Trophoblast cell (in vitro differentiated cells and primary cell): Measurements from ENCODE around the gene DNM3.

ENCODE experiments used
- DNase-seq, 2 donors: peaks; one replicate each; pipeline ENCODE4 v3.0.0-alpha.2; 2016
- H2AFZ ChIP-seq: 2 replicates; pipeline ENCODE4 v1.6.1; 2013; ENCODE audit warnings: low read length, moderate library complexity, mild to moderate bottlenecking; ENCODE audit not compliant: insufficient read depth, poor library complexity
- H2AK5ac ChIP-seq: 2 replicates; pipeline ENCODE4 v1.6.1; 2013; ENCODE audit warnings: mild to moderate bottlenecking, low read length
- H2BK120ac ChIP-seq: 2 replicates; pipeline ENCODE4 v1.6.1; 2013; ENCODE audit warnings: low read length, mild to moderate bottlenecking, moderate library complexity; ENCODE audit not compliant: insufficient read depth, poor library complexity
- H2BK12ac ChIP-seq: 2 replicates; pipeline ENCODE4 v1.6.1; 2013; ENCODE audit warnings: mild to moderate bottlenecking, low read length, moderate library complexity
- H2BK5ac ChIP-seq: 2 replicates; pipeline ENCODE4 v1.6.1; 2013; ENCODE audit warnings: low read length, low read depth, moderate library complexity, mild to moderate bottlenecking; ENCODE audit not compliant: poor library complexity
- H3K14ac ChIP-seq: 2 replicates; pipeline ENCODE4 v1.6.1; 2013; ENCODE audit warnings: mild to moderate bottlenecking, low read length
- H3K18ac ChIP-seq: 2 replicates; pipeline ENCODE4 v1.6.1; 2013; ENCODE audit warnings: mild to moderate bottlenecking, low read length
- H3K23ac ChIP-seq: 2 replicates; pipeline ENCODE4 v1.6.1; 2013; ENCODE audit warnings: low read length
- H3K27ac ChIP-seq: 2 replicates; pipeline ENCODE4 v1.5.1; 2013; ENCODE audit warnings: low read depth, mild to moderate bottlenecking, inconsistent platforms, low read length, moderate library complexity
- H3K27me3 ChIP-seq: 2 replicates; pipeline ENCODE4 v1.6.1; 2013; ENCODE audit warnings: inconsistent platforms, mild to moderate bottlenecking, low read length, moderate library complexity; ENCODE audit not compliant: insufficient read depth
- H3K36me3 ChIP-seq, 2 experiments: 1 replicate in 1 of 2; 2 replicates in 1 of 2; pipeline ENCODE4 v1.6.1; 2013; ENCODE audit warnings: low read length in 2 of 2, mild to moderate bottlenecking in 2 of 2, moderate library complexity in 1 of 2; ENCODE audit not compliant: insufficient read depth in 2 of 2, control insufficient read depth in 1 of 2
- H3K4ac ChIP-seq: 2 replicates; pipeline ENCODE4 v1.6.1; 2013; ENCODE audit warnings: low read depth, mild to moderate bottlenecking, low read length, moderate library complexity
- H3K4me1 ChIP-seq, 2 experiments: 1 replicate in 1 of 2; 2 replicates in 1 of 2; pipeline ENCODE4 v1.6.1; 2013; ENCODE audit warnings: low read length in 2 of 2, mild to moderate bottlenecking in 2 of 2, moderate library complexity in 1 of 2; ENCODE audit not compliant: insufficient read depth in 2 of 2, control insufficient read depth in 1 of 2
- H3K4me2 ChIP-seq: 2 replicates; pipeline ENCODE4 v1.6.1; 2013; ENCODE audit warnings: inconsistent platforms, mild to moderate bottlenecking, low read length, moderate library complexity
- H3K4me3 ChIP-seq: 2 replicates; pipeline ENCODE4 v1.5.1; 2013; ENCODE audit warnings: mild to moderate bottlenecking, low read depth, low read length, inconsistent platforms
- H3K79me1 ChIP-seq: one replicate; pipeline ENCODE4 v1.6.1; 2013; ENCODE audit warnings: low read length
- H3K79me2 ChIP-seq: 2 replicates; pipeline ENCODE4 v1.6.1; 2013; ENCODE audit warnings: low read length, mild to moderate bottlenecking; ENCODE audit not compliant: control insufficient read depth, insufficient read depth, poor library complexity
- H3K9ac ChIP-seq: 2 replicates; pipeline ENCODE4 v1.6.1; 2013; ENCODE audit warnings: mild to moderate bottlenecking, low read length
- H3K9me3 ChIP-seq: 2 replicates; pipeline ENCODE4 v1.6.1; 2013; ENCODE audit warnings: low read depth, mild to moderate bottlenecking, control low read depth, inconsistent platforms, low read length; ENCODE audit not compliant: insufficient read depth
- H4K12ac ChIP-seq: 2 replicates; pipeline ENCODE4 v1.6.1; 2013; ENCODE audit warnings: low read depth, mild to moderate bottlenecking, low read length, moderate library complexity
- H4K8ac ChIP-seq: 2 replicates; pipeline ENCODE4 v1.6.1; 2013; ENCODE audit warnings: low read depth, mild to moderate bottlenecking, low read length, moderate library complexity
- H4K91ac ChIP-seq: one replicate; pipeline ENCODE4 v1.6.1; 2013; ENCODE audit warnings: low read depth, mild to moderate bottlenecking, low read length, moderate library complexity
- WGBS: extraction: QIAGEN DNeasy Blood & Tissue Kit; methylation state at CpG from one replicate; pipeline ENCODE4 v1.1.7; 2013; ENCODE audit warnings: missing lambda C conversion rate; ENCODE audit not compliant: insufficient read length, insufficient coverage; ENCODE audit errors: extremely low coverage; 5-methylcytosine and 5-hydroxymethylcytosine counted together

Gene DNM3

DNA sequence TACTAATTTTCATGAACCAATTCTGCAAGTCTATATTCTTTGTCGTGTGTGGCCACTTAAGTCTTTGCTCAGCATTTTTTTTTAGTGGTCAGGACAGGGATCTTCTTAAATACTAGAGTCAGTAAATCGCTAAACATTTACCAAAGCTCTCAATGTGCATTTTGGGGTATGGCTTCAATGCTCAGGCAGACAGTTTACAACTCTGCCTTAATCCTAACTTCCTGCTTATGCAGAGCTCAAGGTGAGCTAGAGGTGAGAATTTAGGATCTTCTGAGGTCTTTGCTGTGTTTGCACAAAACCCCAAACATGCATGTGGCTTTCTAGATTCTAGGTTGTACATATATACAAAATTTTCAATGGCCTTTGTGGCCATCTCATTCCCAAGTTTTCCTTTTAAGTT, 153.0 kb downstream of the DNM3 start:
- Histone ChIP-seq H3K4me2 (no peak overlapping the region), H2AK5ac (no peak overlapping the region), H3K18ac (no peak overlapping the region), H4K91ac (no peak overlapping the region), H3K79me2 (no peaks in the 10 kb centered on the region), H2AFZ (no peak overlapping the region), H3K9ac (no peak overlapping the region), H4K8ac (no peak overlapping the region), H3K4ac (no peak overlapping the region), H3K27me3 (no peaks in the 10 kb centered on the region), H3K79me1 (no peaks in the 10 kb centered on the region), H3K4me1 (peaks cover 0 to 2% of the 10 kb centered on the region in 2 experiments), H3K36me3 (no peaks in the 10 kb centered on the region), H3K14ac (no peak overlapping the region), H2BK120ac (no peak overlapping the region), H2BK12ac (no peak overlapping the region), H2BK5ac (no peak overlapping the region), H3K4me3 (no peak overlapping the region), H3K27ac (no peak overlapping the region), H3K23ac (no peak overlapping the region), H3K9me3 (no peaks in the 10 kb centered on the region), H4K12ac (no peak overlapping the region)
- no peak for DNase-seq
- WGBS = no CpG with 5 or more reads among the region's 2 CpGs

DNA sequence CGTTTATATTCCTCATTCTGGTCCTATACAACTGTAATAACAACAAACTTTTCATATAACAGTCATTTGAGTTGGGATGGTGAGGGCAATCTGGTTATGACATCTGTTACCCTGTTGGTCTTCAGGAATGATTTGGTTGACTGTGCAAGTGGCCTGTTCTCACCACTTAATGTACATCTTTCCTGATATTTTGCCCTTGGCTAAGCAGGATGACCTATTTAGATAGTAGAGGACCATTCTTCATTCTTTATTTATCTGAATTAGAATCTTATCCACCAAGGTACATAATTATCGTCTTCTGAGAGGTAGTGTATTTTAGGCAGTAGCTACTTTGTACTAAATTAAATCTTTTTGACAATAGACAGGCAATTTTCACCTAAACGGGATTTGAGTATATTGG, 154.3 kb downstream of the DNM3 start:
- Histone ChIP-seq H3K27ac (no peak overlapping the region), H2BK12ac (no peak overlapping the region)
- WGBS = no CpG with 5 or more reads among the region's 3 CpGs

DNA sequence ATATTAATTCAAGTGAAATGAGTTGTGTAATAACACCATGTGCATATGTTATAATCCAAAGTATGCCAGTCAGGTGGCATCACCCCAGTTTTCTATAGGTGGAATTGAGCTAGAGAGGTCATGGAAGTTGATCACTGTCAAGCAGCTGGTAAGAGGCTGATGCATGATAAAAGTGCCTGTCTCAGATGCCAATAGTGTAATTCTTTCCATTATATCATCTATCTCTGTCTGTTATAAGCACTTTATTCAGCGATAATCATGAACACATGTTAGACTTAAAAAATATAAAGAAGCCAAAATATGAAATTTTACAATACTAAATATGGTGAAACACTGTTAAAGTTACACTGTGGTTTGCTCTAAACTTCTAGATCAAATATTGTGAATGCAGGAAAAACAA, 156.6 kb downstream of the DNM3 start:
- Histone ChIP-seq H3K27ac (no peak overlapping the region), H3K9ac (no peak overlapping the region), H3K79me2 (no peaks in the 10 kb centered on the region), H3K36me3 (no peaks in the 10 kb centered on the region), H3K4me1 (peaks cover 2 to 8% of the 10 kb centered on the region in 2 experiments), H3K18ac (no peak overlapping the region), H2BK5ac (no peak overlapping the region), H3K9me3 (no peaks in the 10 kb centered on the region), H3K14ac (no peak overlapping the region), H4K12ac (no peak overlapping the region), H3K4me2 (no peak overlapping the region), H4K8ac (no peak overlapping the region), H2BK12ac (no peak overlapping the region), H3K23ac (no peak overlapping the region), H4K91ac (no peak overlapping the region), H3K79me1 (no peaks in the 10 kb centered on the region), H2AK5ac (no peak overlapping the region), H3K27me3 (no peaks in the 10 kb centered on the region), H3K4ac (no peak overlapping the region), H2BK120ac (no peak overlapping the region), H2AFZ (no peak overlapping the region), H3K4me3 (no peak overlapping the region)
- DNase-seq = no peak
- no CpG with 5 or more reads among the region's 1 CpG for WGBS

More for the DNA sequence above, 154.3 kb downstream of the DNM3 start:
- Histone ChIP-seq H3K23ac (no peak overlapping the region), H4K12ac (no peak overlapping the region), H3K4me3 (no peak overlapping the region), H3K9ac (no peak overlapping the region), H4K8ac (no peak overlapping the region), H3K4me2 (no peak overlapping the region), H3K27me3 (no peaks in the 10 kb centered on the region), H3K9me3 (no peaks in the 10 kb centered on the region), H2AK5ac (no peak overlapping the region), H2BK5ac (no peak overlapping the region), H2BK120ac (no peak overlapping the region), H2AFZ (no peak overlapping the region), H3K79me2 (no peaks in the 10 kb centered on the region), H3K14ac (no peak overlapping the region), H4K91ac (no peak overlapping the region), H3K79me1 (no peaks in the 10 kb centered on the region), H3K4me1 (peaks cover 2 to 8% of the 10 kb centered on the region in 2 experiments), H3K36me3 (no peaks in the 10 kb centered on the region), H3K18ac (no peak overlapping the region), H3K4ac (no peak overlapping the region)
- DNase-seq = no peak

DNA sequence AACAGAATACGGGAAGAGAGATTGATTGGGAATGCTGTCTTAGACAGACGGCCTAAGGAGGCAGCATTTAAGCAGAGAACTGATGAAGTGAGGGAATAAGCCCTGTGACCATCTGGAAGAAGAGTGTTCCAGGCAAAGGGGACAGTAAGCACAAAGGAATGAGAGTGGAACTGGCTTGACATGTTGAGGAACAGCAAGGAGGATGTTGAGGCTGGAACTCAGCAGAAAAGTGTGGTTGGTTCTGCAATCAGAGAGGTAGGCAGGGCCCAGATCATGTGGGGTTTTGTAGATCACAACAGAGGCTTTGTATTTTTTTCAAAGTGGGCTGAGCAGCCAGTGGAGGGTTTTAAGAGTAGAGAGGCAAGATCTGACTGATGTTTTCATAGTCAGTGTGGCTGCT, 157.4 kb downstream of the DNM3 start:
- H3K9ac ChIP-seq = no peak overlapping the region
- no peak overlapping the region for H4K91ac ChIP-seq
- H2BK12ac ChIP-seq = no peak overlapping the region
- H3K4ac ChIP-seq = no peak overlapping the region
- H4K12ac ChIP-seq = no peak overlapping the region
- no peaks in the 10 kb centered on the region for H3K79me1 ChIP-seq
- no peak overlapping the region for H3K4me2 ChIP-seq
- H2BK5ac ChIP-seq = no peak overlapping the region
- H3K4me3 ChIP-seq = no peak overlapping the region
- peak; percentile 23 to 62 for DNase-seq
- no peak overlapping the region for H3K27ac ChIP-seq
- H2AFZ ChIP-seq = no peak overlapping the region
- H3K4me1 ChIP-seq = peaks cover 2 to 8% of the 10 kb centered on the region in 2 experiments
- H3K27me3 ChIP-seq = no peaks in the 10 kb centered on the region
- H2AK5ac ChIP-seq = no peak overlapping the region
- no peak overlapping the region for H3K18ac ChIP-seq
- no peak overlapping the region for H3K14ac ChIP-seq
- no peak overlapping the region for H4K8ac ChIP-seq
- no peak overlapping the region for H2BK120ac ChIP-seq
- WGBS = no CpG with 5 or more reads among the region's 2 CpGs
- no peak overlapping the region for H3K23ac ChIP-seq
- H3K9me3 ChIP-seq = no peaks in the 10 kb centered on the region
- H3K79me2 ChIP-seq = no peaks in the 10 kb centered on the region
- no peaks in the 10 kb centered on the region for H3K36me3 ChIP-seq
